ES-I3 (cell line): ENCODE data around the gene ADH4.
"Not testable (repeated sequence)": the region's sequence is repeated elsewhere in the genome, so short reads cannot be mapped to it uniquely, and the experiment has no call there.

ENCODE experiments used
- H3K36me3 ChIP-seq: 2 replicates; pipeline ENCODE4 v1.6.1; 2013; ENCODE audit warnings: mild to moderate bottlenecking, low read length, control low read depth, moderate library complexity; ENCODE audit not compliant: insufficient read depth
- H3K4me1 ChIP-seq: 2 replicates; pipeline ENCODE4 v1.6.1; 2013; ENCODE audit warnings: mild to moderate bottlenecking, control low read depth, low read length; ENCODE audit not compliant: insufficient read depth
- H3K9ac ChIP-seq: 2 replicates; pipeline ENCODE4 v1.6.1; 2013; ENCODE audit warnings: low read depth, mild to moderate bottlenecking, low read length, moderate library complexity
- H3K9me3 ChIP-seq: 2 replicates; pipeline ENCODE4 v1.6.1; 2013; ENCODE audit warnings: mild to moderate bottlenecking, low read length, moderate library complexity; ENCODE audit not compliant: control insufficient read depth, insufficient read depth

ADH4 gene

GRCh38 chr4:99082192-99082591 lies 61.9 kb downstream of the ADH4 start:
- Histone ChIP-seq H3K36me3 (peaks cover 41% of the 10 kb centered on the region), H3K9ac (no peak overlapping the region), H3K4me1 (no peaks in the 10 kb centered on the region), H3K9me3 (no peaks in the 10 kb centered on the region)

GRCh38 chr4:99080869-99081268 lies 63.2 kb downstream of the ADH4 start:
- peaks cover 41% of the 10 kb centered on the region for H3K36me3 ChIP-seq
- H3K9ac ChIP-seq: not testable (repeated sequence)

GRCh38 chr4:99079625-99080295 lies 64.3 kb downstream of the ADH4 start:
- Histone ChIP-seq H3K36me3 (peaks cover 40% of the 10 kb centered on the region), H3K4me1 (no peaks in the 10 kb centered on the region), H3K9me3 (no peaks in the 10 kb centered on the region), H3K9ac (no peak overlapping the region)

More at GRCh38 chr4:99080869-99081268, 63.2 kb downstream of the ADH4 start:
- H3K9me3 ChIP-seq, H3K4me1 ChIP-seq: not testable (repeated sequence)

- peaks cover 39% of the 10 kb centered on the region for H3K36me3 ChIP-seq
- H3K4me1 ChIP-seq: no peaks in the 10 kb centered on the region
- no peaks in the 10 kb centered on the region for H3K9me3 ChIP-seq
- no peak overlapping the region for H3K9ac ChIP-seq
Observed at GRCh38 chr4:99078931-99079624, 65.0 kb downstream of the ADH4 start.

GRCh38 chr4:99078336-99078735 lies 65.8 kb downstream of the ADH4 start:
- H3K9me3 ChIP-seq: no peaks in the 10 kb centered on the region
- H3K9ac ChIP-seq: no peak overlapping the region
- no peaks in the 10 kb centered on the region for H3K4me1 ChIP-seq
- peaks cover 36% of the 10 kb centered on the region for H3K36me3 ChIP-seq

- no peaks in the 10 kb centered on the region for H3K4me1 ChIP-seq
- peaks cover 29% of the 10 kb centered on the region for H3K36me3 ChIP-seq
- no peaks in the 10 kb centered on the region for H3K9me3 ChIP-seq
- no peak overlapping the region for H3K9ac ChIP-seq
Observed at GRCh38 chr4:99077177-99077576, 66.9 kb downstream of the ADH4 start.

GRCh38 chr4:99076292-99076976 lies 67.7 kb downstream of the ADH4 start:
- Histone ChIP-seq H3K4me1 (no peaks in the 10 kb centered on the region), H3K9ac (no peak overlapping the region), H3K9me3 (no peaks in the 10 kb centered on the region), H3K36me3 (peaks cover 27% of the 10 kb centered on the region)

GRCh38 chr4:99074816-99075215 lies 69.3 kb downstream of the ADH4 start:
- Histone ChIP-seq H3K4me1 (no peaks in the 10 kb centered on the region), H3K9ac (no peak overlapping the region), H3K36me3 (peaks cover 21% of the 10 kb centered on the region), H3K9me3 (no peaks in the 10 kb centered on the region)
